GM19193 (cell line): ENCODE measurements around the gene TAOK3.
A peak's percentile ranks its signal among the peaks of the same experiment; 100 is the strongest.

Experiments used
- POLR2A ChIP-seq: IDR thresholded peaks from 4 replicates; pipeline ENCODE4 v1.6.1; 2011; ENCODE audit not compliant: insufficient read depth, insufficient read length; ENCODE audit errors: extremely low read depth

The TAOK3 gene

DNA sequence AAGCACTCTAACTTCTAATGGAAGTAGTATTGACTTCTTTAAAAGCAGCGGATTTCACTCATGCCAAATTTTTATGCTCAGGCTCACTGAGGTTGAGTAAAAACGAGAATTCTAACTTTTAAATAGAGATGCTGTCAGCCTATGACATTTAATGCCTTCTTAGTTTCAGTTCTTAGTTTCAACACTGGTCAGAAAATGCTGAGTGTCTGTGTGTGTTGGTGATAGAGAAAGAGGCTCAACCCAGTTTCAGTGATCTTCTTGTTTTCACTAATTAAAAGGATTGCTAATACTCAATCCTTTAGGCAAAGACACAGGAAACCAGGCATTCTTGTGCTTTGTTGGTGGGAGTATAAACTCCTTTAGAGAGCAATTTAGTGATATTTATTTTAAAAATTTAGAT lies 205.8 kb downstream of the TAOK3 start:
- TF ChIP-seq POLR2A, result no peak

DNA sequence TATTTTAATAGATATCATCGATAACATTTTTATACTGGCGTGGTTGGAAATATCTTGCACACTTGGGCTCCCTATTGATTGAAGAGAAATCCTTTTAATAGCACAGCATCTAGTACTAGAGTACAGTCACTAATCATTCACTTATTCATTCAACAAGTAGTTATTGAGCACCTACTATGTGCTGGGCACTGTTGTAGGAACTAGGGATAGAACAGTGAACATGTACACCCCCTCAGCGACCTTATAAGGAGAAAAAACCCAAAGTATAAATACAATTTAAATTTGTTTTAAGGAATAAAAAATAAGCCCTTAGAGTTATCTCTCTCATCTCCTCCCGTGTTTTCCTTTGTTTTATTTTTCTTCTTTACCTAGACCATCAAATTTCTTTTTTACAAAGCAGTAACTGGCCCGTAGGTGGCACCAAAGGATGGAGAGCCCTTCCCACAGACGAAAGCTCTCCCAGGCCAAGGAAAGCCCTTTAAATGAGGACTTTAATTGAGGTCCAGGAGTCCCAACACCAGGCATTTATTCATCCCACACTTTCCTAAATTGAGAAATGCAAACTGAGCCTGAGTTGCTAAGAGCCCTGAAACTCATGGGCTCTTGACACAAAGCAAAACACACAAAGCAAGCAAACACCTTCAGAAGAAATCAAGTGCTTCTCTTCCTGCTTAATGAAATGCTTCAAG lies 207.8 kb downstream of the TAOK3 start:
- TF ChIP-seq POLR2A, result no peak

DNA sequence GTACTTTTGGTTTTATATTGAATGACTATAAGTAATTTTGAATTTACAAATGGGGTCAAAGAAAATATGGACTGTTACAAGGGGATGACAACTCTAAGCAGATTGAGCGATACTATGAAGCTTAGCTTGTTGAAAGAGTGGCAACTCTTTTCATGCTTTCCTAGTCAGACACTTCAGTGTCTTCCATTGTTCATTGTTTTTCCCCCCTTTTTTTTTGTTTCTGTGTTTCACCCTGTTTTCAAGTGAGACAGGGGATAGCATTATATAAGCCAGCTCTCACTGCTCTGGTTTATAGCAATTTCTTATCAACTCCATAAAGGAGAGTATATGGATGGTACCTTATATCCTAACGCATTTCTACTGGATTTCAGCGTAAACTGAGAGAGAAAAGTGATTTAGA lies 212.2 kb downstream of the TAOK3 start:
- no peak for TF ChIP-seq POLR2A

DNA sequence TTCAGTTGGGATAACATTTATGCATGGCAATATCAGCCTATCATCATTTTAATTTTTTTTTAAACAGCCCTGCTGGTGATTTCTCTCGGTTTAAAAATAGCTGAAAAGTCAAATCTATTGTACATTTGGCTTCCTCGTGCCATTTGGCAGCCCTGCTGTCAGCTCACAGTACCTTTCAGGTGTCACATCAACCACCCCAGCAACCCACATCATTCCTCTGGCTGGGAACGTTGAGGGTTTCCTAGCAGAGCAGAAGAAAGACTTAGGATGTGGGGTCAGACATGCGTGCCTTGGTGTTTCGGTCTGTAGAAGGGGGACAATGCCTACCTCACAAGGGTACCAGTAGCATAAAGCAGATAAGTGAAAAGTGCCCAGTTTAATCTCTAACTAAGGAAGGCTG lies 221.0 kb downstream of the TAOK3 start:
- TF ChIP-seq POLR2A, result no peak

DNA sequence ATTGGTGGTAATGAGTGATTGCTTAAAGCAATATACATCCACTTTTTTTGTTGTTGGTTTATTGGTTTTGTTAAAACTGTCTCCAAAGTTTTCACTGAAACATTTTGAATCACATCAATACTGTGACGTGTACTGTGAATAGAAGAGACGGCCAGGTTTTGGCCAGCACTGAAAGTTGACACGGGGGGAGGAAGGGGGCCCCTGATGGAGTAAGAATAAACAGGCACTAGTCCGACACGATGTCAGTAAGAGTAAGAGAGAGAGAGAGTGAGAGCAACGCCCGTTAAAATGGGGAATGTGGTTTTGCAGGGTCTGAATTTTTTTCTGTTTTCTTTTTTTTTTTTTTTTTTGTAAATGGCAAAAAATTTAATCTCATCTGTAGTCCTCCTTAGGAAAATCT lies 222.1 kb downstream of the TAOK3 start:
- no peak for TF ChIP-seq POLR2A

DNA sequence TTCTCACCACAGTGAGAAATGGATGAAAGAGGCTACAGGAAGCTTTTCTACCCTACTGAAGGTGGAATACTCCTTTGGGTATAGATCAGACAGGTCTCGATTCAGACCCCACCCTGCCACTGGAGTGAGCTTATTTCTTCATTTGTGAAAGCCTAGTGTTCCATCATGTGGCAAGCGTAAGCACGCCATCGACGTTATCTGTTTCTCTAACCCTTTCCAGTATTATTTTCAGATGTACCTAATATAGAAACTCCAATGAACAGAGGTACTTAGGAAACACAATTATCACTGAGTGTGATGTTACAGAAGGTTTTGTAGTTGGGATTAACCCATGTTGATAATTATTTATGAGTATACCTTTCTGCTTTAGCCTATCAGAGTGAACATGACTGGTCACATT lies 224.4 kb downstream of the TAOK3 start:
- no peak for TF ChIP-seq POLR2A

DNA sequence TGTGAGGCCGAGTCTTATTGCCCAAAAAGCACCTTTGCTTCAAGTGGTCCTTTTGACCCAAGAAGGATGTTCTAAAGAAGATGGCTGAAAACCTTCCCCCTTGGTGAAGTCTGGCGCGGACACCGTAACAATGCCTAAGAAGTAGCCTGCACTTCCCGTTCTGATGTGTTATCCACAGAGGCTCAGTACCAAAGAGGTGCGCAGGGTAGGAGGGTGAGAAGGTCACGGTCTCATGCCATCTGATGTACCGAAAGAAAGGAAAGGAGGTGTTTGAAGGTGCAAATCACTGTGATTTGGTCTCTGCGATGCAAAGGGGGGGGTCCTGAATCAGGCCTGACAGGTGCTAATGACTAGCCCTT lies 226.9 kb downstream of the TAOK3 start:
- TF ChIP-seq POLR2A, result no peak

DNA sequence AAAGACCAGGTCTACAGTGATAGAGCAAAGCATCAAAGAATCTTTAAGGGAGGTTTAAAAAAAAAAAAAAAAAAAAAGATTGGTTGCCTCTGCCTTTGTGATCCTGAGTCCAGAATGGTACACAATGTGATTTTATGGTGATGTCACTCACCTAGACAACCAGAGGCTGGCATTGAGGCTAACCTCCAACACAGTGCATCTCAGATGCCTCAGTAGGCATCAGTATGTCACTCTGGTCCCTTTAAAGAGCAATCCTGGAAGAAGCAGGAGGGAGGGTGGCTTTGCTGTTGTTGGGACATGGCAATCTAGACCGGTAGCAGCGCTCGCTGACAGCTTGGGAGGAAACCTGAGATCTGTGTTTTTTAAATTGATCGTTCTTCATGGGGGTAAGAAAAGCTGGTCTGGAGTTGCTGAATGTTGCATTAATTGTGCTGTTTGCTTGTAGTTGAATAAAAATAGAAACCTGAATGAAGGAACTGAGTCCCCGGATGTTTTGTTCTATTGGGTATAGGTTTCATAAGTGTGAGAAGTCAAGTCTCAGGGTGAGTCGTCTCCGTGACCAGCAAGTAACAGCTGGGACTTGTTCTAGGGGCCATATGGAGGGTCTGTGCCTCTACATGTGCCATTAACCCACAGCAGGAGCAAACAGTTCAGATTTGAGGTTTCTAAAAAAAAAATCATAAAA lies 227.5 kb downstream of the TAOK3 start:
- TF ChIP-seq POLR2A, result no peak

DNA sequence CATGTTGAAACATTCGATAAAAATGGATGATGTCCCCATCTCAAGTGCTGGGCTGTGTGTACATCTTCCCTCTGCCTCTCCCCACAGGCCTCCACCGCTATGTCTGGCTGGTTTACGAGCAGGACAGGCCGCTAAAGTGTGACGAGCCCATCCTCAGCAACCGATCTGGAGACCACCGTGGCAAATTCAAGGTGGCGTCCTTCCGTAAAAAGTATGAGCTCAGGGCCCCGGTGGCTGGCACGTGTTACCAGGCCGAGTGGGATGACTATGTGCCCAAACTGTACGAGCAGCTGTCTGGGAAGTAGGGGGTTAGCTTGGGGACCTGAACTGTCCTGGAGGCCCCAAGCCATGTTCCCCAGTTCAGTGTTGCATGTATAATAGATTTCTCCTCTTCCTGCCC lies 228.2 kb downstream of the TAOK3 start:
- no peak for TF ChIP-seq POLR2A

DNA sequence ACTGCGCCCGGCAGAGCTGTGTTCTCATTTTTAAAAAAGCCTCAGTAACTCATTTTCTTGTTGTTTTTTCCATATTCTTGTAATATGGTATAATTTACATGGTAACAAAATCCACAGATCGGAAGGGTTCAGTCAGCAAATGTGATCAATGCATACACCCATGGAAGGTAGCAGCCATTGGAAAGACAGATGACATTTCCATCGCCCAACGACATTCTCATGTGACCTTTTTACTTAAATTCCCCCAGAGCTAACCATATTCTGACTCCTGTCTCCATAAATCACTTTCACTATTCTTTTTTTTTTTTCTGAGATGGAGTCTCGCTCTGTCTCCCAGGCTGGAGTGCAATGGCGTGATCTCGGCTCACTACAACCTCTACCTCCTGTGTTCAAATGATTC lies 231.9 kb downstream of the TAOK3 start:
- TF ChIP-seq POLR2A, result no peak

DNA sequence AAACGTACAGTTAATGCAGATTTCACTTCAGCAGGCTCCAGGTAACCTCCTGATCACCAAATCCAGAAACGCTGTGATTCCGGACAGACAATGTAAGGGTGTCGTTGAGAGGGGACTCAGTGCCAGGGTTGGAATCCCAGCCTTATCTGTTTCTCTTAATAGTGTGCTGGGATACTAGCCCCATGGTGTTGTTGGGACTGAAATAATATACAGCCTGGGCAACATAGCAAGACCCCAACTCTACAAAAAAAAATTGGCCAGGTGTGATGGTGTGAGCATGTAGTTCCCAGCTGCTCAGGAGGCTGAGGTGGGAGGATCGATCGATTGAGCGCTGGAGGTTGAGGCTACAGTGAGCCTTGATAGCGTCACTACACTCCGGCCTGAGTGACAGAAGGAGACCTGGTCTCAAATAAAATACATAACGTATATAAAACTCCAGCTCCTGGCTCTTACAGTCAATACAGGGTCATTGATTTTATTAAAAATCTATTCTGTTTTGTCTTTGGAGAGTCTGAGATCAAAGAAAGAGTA lies 235.5 kb downstream of the TAOK3 start:
- no peak for TF ChIP-seq POLR2A

DNA sequence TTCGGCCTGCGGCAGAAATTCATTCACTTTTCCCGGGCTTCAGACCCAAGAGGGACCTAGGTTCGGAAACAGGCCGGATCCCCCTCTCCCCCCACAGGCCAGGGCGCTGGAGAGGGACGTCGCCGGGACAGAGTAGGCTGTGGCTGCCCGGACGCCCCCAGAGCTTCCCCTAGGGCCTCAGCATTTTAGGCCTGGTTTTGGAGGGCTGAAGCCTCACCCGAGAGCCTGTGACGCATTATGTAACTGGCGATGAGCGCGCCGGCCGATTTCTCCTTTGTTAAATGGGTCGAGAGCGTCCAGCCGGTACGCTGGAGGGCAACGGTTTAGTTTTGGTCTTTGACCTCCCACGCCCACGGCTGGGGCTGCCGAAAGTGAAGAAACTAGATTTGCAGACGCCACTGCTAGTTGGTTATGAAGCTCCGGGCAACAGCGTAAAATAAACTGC lies 236.1 kb downstream of the TAOK3 start:
- TF ChIP-seq POLR2A, result no peak

DNA sequence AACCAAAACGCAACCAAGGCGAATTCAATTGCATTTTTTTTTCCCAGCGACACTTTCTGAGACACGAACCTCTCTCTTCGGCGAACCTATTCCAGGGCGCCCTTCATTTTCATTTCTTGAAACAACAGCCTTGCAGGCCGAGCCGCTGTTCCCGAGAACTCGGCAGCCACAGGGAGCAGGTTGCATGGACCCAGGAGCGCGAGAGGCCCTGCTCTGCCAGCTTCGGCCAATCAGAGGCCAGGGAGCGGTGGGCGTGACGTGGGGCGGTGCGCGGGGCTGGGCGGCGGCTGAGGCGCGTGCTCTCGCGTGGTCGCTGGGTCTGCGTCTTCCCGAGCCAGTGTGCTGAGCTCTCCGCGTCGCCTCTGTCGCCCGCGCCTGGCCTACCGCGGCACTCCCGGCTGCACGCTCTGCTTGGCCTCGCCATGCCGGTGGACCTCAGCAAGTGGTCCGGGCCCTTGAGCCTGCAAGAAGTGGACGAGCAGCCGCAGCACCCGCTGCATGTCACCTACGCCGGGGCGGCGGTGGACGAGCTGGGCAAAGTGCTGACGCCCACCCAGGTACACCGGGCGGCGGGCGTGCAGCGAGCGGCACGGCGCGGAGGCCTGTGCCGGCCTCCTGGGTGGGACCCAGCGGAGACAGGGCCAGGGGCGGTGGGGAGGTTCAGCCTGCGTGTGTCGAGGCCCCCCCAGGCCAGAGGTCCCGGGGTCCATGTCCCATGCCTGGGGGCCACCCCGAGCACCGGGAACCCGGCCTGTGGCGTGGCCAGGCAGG lies 236.7 kb downstream of the TAOK3 start, which contains the start of gene PEBP1:
TSS of gene PEBP1 (plus strand) at position 337 of the 771 bp plus-strand sequence. CDS start at position 423, 86 bp downstream.
- peak; percentile 90 for TF ChIP-seq POLR2A

DNA sequence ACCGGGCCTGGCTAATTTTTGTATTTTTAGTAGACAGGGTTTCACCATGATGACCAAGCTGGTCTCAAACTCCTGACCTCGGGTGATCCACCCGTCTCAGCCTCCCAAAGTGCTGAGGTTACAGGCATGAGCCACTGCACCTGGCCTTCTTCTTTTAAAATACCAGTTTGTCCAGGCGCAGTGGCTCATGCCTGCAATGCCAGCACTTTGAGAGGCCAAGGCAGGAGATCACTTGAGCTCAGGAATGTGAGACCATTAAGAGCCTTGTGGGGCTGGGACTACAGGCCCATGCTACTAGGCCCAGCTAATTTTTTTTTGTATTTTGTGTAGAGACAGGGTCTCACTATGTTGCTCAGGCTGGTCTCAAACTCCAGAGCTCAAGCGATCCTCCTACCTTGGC lies 244.8 kb downstream of the TAOK3 start:
- TF ChIP-seq POLR2A, result no peak

DNA sequence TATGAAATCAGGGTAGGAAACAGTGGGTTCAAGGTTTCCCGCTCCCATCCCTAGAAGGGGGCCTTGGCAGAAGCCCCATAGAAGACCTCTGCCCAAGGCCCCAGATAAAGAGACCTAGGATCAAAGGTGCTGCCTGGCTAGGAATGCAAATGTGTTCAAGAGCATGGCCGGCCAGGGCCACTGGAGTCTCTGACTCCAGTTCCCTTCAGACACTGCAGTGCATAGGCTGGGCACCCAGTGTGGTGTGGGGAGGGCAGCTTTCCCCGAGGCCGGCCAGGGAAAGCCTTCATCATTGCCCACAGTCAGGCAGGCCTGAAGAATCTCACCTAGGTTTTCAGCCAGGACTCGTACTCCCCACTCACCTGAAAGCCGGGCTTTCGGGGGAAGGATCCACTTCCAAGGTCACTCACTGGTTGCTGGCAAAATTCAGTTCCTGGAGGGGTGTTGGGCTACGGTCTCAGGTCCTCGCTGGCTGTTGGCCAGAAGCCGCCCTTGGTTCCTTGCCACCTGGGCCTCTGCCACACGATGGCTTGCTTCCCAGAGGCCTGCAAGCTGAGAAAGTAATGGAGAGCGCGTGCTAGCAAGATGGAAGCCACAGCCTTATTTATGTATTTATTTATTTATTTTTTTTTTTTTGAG lies 246.5 kb downstream of the TAOK3 start:
- TF ChIP-seq POLR2A, result no peak
